Testis (tissue), 3 donors: ENCODE results near the gene CELA2A. TPM values are rescaled to one million over a fixed set of nuclear protein-coding genes. Genes with fewer than 3 reads are reported as not detected.
"Not testable (repeated sequence)": the region's sequence is repeated elsewhere in the genome, so short reads cannot be mapped to it uniquely, and the experiment has no call there.

ENCODE experiments used
- DNase-seq: peaks from one replicate; pipeline ENCODE4 v3.0.0-alpha.2; 2019
- H3K27ac ChIP-seq, 2 donors: fragments of 200-600 bp; sonication (generic); one replicate each; pipeline ENCODE4 v1.5.1; 2019
- H3K27me3 ChIP-seq: fragments of 200-600 bp; sonication (generic); one replicate; pipeline ENCODE4 v1.5.1; 2019
- H3K36me3 ChIP-seq: fragments of 200-600 bp; sonication (generic); one replicate; pipeline ENCODE4 v1.5.1; 2017; ENCODE audit warnings: low read depth; ENCODE audit errors: missing control alignments
- H3K4me1 ChIP-seq: fragments of 200-600 bp; sonication (generic); one replicate; pipeline ENCODE4 v1.5.1; 2019
- H3K4me3 ChIP-seq, 2 donors: fragments of 200-600 bp; sonication (generic); one replicate each; pipeline ENCODE4 v1.5.1; 2017 to 2019
- H3K9me3 ChIP-seq: fragments of 200-600 bp; sonication (generic); one replicate; pipeline ENCODE4 v1.5.1; 2017
- CTCF ChIP-seq, 3 experiments: fragments of 450-650 bp in 2 of 3; fragments of 200-600 bp in 1 of 3; sonication (generic) in 1 of 3; IDR thresholded peaks; one replicate each; pipeline ENCODE4 v1.5.1; 2016 to 2019; ENCODE audit warnings: antibody characterized with exemption in 3 of 3, mild to moderate bottlenecking in 2 of 3, moderate library complexity in 1 of 3
- POLR2A ChIP-seq: fragments of 450-650 bp; IDR thresholded peaks from one replicate; pipeline ENCODE4 v1.6.1; 2017; ENCODE audit warnings: antibody characterized with exemption, mild to moderate bottlenecking, moderate library complexity
- WGBS, 2 donors: methylation state at CpG; one replicate each; pipeline ENCODE4 v1.1.5; 2018; 5-methylcytosine and 5-hydroxymethylcytosine counted together
- intact Hi-C: fragments of 100-400 bp; cut with DNase I; formaldehyde crosslinking; loops from one replicate; pipeline ENCODE4 v1.15.1; 2023; ENCODE audit warnings: low total_unique reads
- polyA plus RNA-seq: library from polyadenylated mRNA; stranded (reverse); fragments of 350-450 nt; fragmentation: Illumina TruSeq; extraction: RNeasy Lipid Tissue Mini Kit (QIAGEN cat#74804); gene quantifications from one replicate; pipeline ENCODE4 v1.2.3, GENCODE V29; 2014; ENCODE audit warnings: low read depth, low replicate concordance; ENCODE audit not compliant: insufficient read depth
- total RNA-seq, 2 donors: library from RNA; depleted of rRNA; stranded (reverse); fragments of >200 nt; gene quantifications; one replicate each; pipeline ENCODE4 v1.2.3, GENCODE V29; 2016

Gene CELA2A
- total and polyA plus RNA-seq, 3 donors from 2014 or later = 2.4 to 4.8 (median 3.7) TPM

GRCh38 chr1:15483971-15484370 lies 27.4 kb downstream of the CELA2A start:
- TF ChIP-seq CTCF (IDR thresholded peaks at IDR 0.05) (no peak), POLR2A (no peak)
- Histone ChIP-seq H3K4me1 (no peaks in the 10 kb centered on the region), H3K27me3 (no peaks in the 10 kb centered on the region), H3K27ac (no peak overlapping the region), H3K4me3 (no peak overlapping the region), H3K36me3 (no peaks in the 10 kb centered on the region), H3K9me3 (no peaks in the 10 kb centered on the region)
- intact Hi-C loops = no loop called here
- no peak for DNase-seq
- WGBS, 2 donors = 91 to 95% methylated on average over 2 of the region's 2 CpGs

GRCh38 chr1:15484443-15484842 lies 27.9 kb downstream of the CELA2A start:
- H3K27me3 ChIP-seq, H3K27ac ChIP-seq, H3K9me3 ChIP-seq, H3K4me1 ChIP-seq, H3K36me3 ChIP-seq, DNase-seq, H3K4me3 ChIP-seq, intact Hi-C loops: not testable (repeated sequence)
- WGBS, 2 donors = 87 to 97% methylated on average over 6 of the region's 6 CpGs

- DNase-seq = no peak
- TF ChIP-seq CTCF (IDR thresholded peaks at IDR 0.05) (no peak), POLR2A (no peak)
- intact Hi-C loops = no loop called here
- WGBS, 2 donors = 88 to 93% methylated on average over 3 to 6 of the region's 6 CpGs
- Histone ChIP-seq H3K27ac (no peak overlapping the region), H3K9me3 (no peaks in the 10 kb centered on the region), H3K27me3 (no peaks in the 10 kb centered on the region), H3K4me1 (no peaks in the 10 kb centered on the region), H3K36me3 (no peaks in the 10 kb centered on the region), H3K4me3 (no peak overlapping the region)
Measured at GRCh38 chr1:15485636-15486035, 29.1 kb downstream of the CELA2A start.

- H3K36me3 ChIP-seq, H3K27ac ChIP-seq, intact Hi-C loops, H3K4me3 ChIP-seq, DNase-seq, H3K9me3 ChIP-seq, H3K4me1 ChIP-seq, H3K27me3 ChIP-seq: not testable (repeated sequence)
- 95 to 98% methylated on average over 17 of the region's 17 CpGs for WGBS, 2 donors
Measured at GRCh38 chr1:15486844-15487610, 30.5 kb downstream of the CELA2A start.

- Histone ChIP-seq H3K27ac (no peak overlapping the region), H3K27me3 (no peaks in the 10 kb centered on the region), H3K4me3 (no peak overlapping the region), H3K4me1 (no peaks in the 10 kb centered on the region), H3K36me3 (no peaks in the 10 kb centered on the region), H3K9me3 (no peaks in the 10 kb centered on the region)
- 93 to 95% methylated on average over 3 of the region's 3 CpGs for WGBS, 2 donors
- no peak for DNase-seq
- intact Hi-C loops = no loop called here
- TF ChIP-seq CTCF (IDR thresholded peaks at IDR 0.05) = no peak
- no peak for TF ChIP-seq POLR2A
Measured at GRCh38 chr1:15488371-15488770, 31.8 kb downstream of the CELA2A start.
